GM19397 (cell line): Measurements from ENCODE around the gene ABCA7.
"Not testable (repeated sequence)": the region's sequence is repeated elsewhere in the genome, so short reads cannot be mapped to it uniquely, and the experiment has no call there.

Experiments used
- ATAC-seq: cut with Tn5 transposase; IDR thresholded peaks from one replicate; pipeline ENCODE4 v1.9.1; 2021; ENCODE audit warnings: mild to moderate bottlenecking, moderate library complexity; ENCODE audit not compliant: unreplicated experiment

ABCA7 gene

GRCh38 chr19:1015061-1015781 is 24.7 kb upstream of the ABCA7 start:
- no peak for ATAC-seq

DNA sequence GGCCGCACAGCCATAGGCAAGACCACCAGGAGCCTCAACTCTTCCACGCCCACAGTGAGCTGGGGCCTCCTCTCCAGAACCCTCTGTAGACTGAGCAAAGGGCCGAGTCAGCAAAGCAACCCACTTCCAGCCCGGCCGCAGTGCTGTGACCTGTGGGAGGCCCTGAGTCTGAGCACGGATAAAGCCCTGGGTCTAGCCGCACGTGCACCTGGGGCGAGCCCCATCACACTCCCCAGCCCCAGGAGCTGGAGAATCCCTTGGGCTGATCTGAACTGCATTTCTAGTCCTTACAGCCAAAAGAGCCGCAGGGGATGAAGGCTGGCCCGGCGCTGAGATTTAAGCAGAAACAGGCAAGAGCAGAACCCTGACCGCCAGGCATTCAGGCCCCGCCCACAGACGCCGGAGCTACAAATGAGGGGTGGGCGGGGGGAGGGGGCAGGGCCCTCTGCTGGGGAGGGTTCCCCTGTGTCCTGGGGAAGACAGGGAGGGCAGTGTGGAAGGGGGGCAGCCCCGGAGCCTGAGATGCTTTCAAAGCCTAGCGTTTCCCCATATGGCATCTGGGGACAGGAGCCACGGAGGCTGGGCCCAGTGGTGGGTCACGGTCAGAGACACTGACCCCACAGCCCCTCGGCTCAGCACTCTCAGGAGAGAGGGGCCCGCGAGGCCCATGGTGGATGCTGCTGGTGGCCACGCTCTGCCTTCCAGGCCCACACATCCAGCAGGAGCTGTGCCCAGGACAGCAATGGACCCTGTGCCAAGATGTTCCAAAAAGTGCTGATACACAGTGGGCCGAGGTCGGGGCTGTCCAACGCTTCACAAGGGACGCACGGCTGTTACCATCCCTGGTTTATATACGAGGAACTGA is 23.9 kb upstream of the ABCA7 start:
- ATAC-seq: no peak

GRCh38 chr19:1016647-1017114 is 23.2 kb upstream of the ABCA7 start:
- ATAC-seq: no peak

DNA sequence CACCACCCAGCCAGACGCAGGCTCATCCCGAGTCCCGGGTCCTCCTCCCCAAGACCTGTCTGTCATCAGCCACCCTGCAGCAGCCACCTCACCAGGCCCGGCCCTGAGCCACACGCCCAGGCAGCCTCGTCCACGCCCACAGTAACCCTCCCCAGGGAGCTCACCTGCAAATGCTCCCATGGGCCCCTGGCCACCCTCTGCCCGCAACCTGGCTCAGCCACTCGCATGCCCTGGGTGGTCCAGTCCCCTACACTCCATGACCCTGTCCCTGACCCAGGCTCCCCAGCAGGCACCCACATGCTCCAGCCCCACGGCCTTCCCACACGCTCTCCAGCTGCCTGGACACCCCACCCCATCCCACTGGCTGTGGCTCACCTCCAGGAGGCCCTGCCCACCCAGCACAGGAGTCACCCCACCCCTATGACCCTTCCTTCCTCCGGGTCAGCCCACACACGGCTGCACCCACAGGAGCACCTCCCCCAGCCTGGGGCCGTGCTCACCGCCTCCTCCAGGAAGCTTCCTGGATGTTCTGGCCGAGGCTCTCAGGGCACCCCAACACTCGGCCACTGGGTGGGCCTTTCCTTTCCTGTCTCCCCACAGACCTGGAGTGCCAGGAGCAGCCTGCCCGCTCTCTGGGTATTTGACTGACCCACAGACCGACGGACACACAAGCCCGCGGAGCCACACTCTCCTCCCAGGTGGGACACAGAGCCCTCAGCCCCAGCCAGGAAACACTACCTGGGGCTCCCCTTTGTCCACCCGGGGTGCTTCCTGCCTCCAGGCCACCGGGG is 22.6 kb upstream of the ABCA7 start:
- no peak for ATAC-seq

- no peak for ATAC-seq
Observed at GRCh38 chr19:1017906-1018305, 22.0 kb upstream of the ABCA7 start.

- ATAC-seq: no peak
Observed at GRCh38 chr19:1018393-1018792, 21.5 kb upstream of the ABCA7 start.

DNA sequence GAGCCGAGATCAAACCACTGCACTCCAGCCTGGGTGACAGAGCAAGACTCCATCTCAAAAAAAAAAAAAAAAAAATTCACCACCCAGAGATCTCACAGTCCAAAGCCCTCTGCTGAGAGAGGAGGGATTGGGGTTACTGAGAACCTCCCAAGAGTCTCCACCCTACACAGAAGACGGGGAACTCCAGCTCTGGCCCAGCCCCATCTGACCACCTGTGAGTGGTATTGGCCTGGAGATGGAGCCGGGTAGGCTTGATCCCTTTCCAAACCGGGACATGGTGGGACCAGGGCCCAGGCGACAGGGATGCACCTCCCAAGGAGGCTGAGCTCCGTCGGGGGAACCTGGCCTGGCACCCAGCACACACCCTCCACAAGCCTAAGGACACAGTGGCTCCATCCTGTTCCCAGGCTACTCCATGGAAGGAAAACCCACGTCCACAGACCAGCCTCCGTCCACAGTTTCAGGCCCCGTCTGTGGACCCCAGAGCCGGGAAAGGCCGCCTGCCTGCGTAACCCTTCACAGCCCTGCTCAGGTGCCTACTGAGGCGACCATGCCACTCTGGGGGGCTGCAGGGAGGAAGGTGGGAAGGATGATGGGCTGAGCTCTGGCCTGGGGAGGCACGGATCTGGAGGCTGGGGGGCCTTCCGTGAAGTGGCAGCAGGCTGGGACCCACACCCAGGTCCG is 20.8 kb upstream of the ABCA7 start:
- ATAC-seq: no peak

- no peak for ATAC-seq
Observed at GRCh38 chr19:1019616-1019961, 20.3 kb upstream of the ABCA7 start.

DNA sequence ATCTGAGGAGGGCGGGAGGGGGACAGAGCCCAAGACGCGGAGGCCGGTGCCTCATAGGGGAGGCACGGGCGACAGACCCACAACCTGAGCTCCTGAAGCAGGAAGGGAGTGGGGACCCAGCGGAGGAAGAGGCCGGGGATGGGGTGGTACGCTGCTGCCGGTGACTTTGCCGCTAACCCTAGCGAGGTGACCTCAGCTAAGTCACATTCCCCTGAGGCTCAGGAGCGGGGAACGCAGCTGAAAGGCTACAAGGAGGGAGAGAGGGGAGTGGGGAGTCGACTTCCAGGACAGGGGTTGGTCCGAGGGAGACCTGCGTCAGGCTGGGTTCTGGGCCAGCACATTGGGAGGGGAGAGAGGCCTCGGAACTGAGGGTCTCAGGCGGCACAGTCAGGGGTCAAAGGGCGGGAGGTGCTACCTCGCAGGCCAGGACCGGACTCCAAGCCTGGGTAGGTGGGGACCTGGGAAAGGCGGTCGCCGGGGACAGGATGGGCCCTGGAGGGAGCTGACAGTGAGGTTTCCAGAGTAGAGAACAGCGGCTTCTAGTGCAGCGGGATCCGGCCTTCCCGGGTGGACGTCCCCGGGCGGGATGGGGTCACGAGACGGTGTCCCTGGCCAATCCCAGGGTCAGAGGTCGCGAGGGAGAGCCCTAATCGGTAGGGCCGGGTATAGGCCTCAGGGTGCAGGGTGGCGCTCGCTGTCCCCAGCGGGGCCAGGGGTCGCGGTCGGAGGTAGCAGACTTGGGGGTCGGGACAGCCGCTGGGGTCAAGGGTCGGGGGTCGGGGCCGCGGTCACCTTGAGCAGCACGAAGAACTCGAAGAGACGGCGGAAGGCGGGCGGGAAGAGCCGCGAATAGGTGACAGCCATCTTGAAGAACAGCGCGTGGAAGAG is 19.7 kb upstream of the ABCA7 start:
- no peak for ATAC-seq

DNA sequence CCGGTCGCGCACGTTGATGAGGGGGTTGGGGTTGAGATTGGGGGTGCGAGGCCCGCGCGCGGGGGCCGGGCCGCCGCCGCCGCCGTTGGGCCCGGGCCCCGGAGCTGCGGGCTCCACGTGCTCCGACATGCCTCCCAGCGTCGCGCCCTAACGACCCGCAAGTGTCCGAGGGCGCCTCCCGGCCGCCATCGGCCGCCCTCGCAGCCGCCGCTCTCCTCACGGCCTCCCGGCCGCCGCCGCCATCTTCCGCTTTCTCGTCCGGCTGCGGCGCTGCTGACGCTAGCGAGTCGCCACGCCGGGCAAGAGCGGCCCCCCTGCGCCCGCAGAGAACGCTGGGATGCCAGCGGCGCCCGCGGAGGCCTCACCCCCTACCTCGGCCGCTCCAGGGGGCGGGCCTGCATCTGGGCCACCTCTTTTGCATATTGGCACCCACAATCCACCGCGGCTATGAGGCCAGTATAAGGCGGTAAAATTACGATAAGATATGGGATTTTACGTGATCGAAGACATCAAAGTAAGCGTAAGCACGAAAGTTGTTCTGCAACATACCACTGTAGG is 19.0 kb upstream of the ABCA7 start, which contains the start of gene TMEM259:
TMEM259 (minus strand) TSS at position 256 of the 558 bp plus-strand sequence; CDS start at position 129, 127 bp downstream.
- ATAC-seq: peak; percentile 92

- not testable (repeated sequence) for ATAC-seq
Observed at GRCh38 chr19:1023883-1024188, 16.1 kb upstream of the ABCA7 start.

GRCh38 chr19:1025080-1025479 is 14.8 kb upstream of the ABCA7 start:
- ATAC-seq: not testable (repeated sequence)

- peak; percentile 55 for ATAC-seq
Observed at GRCh38 chr19:1025960-1026782, 13.7 kb upstream of the ABCA7 start, which contains the start of gene CNN2. Gene CNN2 (plus strand): TSS chr19:1026608. CDS start chr19:1026662, 54 bp downstream.

DNA sequence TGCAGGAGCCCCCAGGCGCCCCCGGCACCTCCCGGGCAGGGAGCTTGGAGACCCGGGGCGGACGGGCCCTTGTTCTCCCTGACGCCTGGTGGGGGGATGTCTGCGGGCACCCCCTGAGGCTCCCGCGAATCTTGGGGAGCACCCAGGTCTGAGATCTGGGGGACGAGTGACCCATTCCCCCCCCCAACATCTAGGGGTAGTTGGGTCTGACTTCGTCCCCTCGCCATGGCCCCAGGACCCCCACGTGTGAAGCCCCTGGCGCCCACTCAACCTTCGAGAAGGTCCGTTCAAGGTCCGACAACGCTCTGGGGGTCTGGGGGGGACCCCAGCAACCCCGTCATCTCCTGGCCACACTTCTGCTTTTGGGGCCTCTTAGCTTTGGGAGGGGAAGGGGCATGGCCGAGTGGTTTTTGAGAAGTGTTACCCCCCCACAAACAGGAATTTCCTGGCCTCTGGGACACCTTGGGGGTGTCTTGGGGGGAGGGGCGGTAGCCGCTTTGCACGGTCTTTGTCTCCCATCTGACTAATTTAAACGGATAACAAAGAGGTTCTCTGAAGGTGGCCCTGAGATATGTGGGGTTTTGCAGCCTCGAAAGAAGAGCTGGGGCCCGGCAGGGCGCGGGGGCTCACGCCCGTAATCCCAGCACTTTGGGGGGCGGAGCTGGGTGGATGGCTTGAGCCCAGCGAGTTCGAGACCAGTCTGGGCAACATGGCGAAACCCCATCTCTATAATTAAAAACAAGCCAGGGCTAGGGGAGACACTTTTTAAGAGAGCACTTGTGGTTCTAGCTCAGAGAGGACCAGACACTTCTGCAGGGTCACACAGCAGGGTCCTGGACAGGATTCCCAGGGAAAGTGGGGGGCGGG is 12.9 kb upstream of the ABCA7 start:
- no peak for ATAC-seq

GRCh38 chr19:1027650-1028061 is 12.3 kb upstream of the ABCA7 start:
- no peak for ATAC-seq

DNA sequence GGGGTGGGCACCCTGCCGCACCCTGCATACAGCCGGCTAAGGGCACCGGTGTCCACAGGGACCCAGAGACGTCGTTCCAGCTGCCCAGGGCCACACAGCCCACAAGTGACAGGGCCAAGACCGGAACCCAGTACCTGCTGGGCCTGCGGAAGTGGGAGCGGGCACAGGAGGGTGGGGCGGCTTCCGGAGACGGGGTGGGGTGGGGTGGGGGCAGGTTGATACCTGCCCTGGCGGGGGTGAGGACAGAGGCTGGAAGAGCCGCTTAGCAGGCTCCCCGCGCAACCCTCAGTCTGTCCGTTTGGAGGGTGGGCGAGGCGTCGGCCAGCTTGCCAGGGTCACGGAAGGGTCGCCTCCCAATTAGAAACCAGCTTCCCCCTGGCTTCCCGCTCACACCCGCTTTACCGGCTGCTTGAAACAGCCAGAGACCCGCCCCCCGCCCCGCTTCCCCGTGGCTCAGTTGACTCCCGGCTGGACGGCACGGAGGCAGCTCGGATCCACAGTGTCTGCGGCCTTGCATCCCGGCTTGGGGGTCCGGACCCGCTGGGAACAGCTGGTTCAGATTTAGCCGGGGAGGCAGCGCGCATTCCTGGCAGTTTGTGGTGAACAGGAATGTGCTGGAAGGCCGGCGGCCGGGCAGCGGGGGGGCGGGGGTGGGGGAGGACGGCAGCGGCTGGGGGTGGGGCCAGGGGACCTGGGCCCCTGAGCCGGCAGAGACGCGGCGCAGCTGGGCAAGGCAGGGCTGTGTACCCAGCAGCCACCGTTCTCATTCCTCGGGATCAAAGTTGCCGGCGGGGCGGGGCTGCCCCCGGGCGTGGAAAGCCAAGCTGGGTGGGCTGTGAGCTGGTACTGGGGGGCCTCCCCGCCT is 11.6 kb upstream of the ABCA7 start:
- no peak for ATAC-seq
